B cell (primary cell): Measurements from ENCODE around the gene STXBP6.

Source experiments
- EZH2 ChIP-seq: IDR thresholded peaks from 2 replicates; pipeline ENCODE4 v1.6.1; 2012; ENCODE audit warnings: borderline replicate concordance, low read depth, mild to moderate bottlenecking, moderate library complexity, low read length; ENCODE audit not compliant: insufficient read depth, poor library complexity, severe bottlenecking
- TF ChIP-seq, protein P1 (sequence below): fragments of 200-600 bp; IDR thresholded peaks from one replicate; pipeline ENCODE4 v1.8.0; 2022; ENCODE audit warnings: antibody characterized with exemption, mild to moderate bottlenecking

DNA sequence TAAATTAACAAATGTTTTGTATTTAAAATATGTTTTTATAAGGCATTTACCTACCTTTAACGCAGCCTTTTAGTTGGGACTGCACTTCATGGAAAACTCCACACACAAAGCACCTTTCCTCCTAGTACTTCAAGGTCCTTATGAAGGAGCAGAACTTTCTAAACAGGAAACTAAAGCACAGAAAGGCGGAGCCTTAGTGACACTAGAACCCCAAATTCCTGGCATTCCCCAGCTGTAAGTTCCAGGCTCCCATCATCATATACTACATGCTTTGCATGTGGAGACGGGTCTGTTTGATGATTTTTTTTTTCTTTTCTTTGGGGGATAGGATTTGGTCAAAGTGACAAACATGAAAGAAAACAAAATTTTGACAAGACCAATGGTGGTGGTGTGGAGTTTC, 39.5 kb downstream of the STXBP6 start:
- TF ChIP-seq, protein P1, sequence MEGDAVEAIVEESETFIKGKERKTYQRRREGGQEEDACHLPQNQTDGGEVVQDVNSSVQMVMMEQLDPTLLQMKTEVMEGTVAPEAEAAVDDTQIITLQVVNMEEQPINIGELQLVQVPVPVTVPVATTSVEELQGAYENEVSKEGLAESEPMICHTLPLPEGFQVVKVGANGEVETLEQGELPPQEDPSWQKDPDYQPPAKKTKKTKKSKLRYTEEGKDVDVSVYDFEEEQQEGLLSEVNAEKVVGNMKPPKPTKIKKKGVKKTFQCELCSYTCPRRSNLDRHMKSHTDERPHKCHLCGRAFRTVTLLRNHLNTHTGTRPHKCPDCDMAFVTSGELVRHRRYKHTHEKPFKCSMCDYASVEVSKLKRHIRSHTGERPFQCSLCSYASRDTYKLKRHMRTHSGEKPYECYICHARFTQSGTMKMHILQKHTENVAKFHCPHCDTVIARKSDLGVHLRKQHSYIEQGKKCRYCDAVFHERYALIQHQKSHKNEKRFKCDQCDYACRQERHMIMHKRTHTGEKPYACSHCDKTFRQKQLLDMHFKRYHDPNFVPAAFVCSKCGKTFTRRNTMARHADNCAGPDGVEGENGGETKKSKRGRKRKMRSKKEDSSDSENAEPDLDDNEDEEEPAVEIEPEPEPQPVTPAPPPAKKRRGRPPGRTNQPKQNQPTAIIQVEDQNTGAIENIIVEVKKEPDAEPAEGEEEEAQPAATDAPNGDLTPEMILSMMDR = no peak
- TF ChIP-seq EZH2 = no peak
